GM20431 (cell line): ENCODE data around the gene FCRLB.
"Not testable (repeated sequence)": the region's sequence is repeated elsewhere in the genome, so short reads cannot be mapped to it uniquely, and the experiment has no call there.

Experiments
- in situ Hi-C: fragments of 300-500 bp; cut with MseI, MboI; formaldehyde crosslinking; loops from one replicate; pipeline ENCODE4 v1.15.0; 2020; ENCODE audit warnings: low sequenced_read_pairs; ENCODE audit not compliant: unreplicated experiment

The FCRLB gene

DNA sequence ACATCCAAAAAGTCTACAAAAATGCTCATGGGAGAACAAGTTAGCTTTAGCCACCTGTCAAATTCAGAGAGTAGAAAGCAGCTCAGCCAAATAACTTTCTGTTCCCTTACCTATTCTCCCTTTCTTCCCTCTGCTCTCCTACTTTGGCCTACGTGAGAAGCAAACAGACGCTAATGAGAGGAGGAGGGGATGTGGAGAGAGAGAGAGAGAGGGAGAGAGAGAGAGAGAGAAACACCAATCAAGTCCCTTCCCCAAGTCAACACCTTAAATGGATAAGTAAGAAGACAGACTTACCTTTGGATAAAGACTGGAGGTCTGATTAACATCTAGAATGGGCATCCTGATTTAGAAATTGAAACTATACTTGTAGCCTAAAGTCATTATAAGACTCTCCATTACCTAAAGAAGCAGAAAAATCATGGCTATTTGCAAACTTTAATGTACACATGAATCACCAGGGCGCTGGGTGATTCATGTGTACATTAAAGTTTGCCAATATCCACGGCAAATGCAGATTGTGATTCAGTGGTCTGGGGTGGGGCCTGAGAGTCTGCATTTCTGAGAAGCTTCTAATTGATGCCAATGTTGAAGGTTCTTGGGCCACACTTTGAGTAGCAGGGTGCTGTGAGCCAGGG is 15.1 kb downstream of the FCRLB start:
- in situ Hi-C loops: loop anchor here (25.0 kb wide), 1 partner anchor 99 kb away; the partner anchor contains the start of gene FCGR3B

DNA sequence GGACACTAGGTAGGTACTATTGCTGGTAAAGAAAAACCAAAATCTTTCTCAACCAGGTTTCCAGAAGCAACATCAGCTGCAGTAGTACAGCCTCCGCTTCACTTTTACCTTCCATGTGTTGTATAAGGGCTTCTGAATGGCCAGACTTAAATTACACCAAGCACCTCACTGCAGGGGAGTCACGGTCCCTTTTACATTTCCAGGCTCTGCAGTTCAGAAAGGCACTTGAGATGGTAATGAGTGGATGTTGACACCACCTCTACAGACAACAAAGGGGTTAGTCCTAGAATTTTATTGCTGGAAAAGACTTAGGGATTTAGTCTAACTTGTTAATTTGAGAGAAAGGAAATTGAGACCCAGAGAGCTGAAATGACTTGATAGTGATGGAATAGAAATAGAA is 16.3 kb downstream of the FCRLB start:
- in situ Hi-C loops: loop anchor here (25.0 kb wide), 1 partner anchor 100 kb away; the partner anchor contains the start of gene FCGR3B

DNA sequence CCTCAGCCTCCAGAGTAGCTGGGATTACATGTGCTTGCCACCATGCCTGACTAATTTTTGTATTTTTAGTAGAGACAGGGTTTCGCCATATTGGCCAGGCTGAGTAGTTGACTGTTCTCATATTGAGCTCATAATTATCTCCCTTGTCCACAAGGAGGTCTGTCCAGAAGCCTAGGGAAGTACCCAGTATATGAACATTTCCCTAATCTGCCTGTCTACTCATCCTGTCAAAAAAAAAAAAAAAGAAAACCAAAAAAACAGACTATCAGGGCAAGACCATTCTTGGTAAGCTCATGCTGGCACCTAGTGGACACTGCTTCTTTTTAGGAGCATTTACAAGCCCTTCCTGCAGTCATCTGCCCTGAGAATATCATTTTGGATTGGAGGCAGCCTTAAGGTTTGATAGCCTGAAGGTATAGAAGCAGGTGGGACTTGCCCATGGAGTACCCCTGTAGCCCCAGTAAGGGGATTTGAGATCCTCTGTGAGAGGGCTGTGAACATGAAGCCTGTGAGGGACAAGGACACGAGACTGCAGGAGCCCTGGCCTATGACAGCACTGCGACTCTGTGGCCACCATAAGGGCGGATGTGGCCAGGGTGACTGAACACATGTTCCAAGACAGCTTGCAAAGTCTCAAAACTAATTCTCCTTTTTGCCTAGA is 17.4 kb downstream of the FCRLB start:
- in situ Hi-C loops: loop anchor here (25.0 kb wide), 1 partner anchor 101 kb away; the partner anchor contains the start of gene FCGR3B

DNA sequence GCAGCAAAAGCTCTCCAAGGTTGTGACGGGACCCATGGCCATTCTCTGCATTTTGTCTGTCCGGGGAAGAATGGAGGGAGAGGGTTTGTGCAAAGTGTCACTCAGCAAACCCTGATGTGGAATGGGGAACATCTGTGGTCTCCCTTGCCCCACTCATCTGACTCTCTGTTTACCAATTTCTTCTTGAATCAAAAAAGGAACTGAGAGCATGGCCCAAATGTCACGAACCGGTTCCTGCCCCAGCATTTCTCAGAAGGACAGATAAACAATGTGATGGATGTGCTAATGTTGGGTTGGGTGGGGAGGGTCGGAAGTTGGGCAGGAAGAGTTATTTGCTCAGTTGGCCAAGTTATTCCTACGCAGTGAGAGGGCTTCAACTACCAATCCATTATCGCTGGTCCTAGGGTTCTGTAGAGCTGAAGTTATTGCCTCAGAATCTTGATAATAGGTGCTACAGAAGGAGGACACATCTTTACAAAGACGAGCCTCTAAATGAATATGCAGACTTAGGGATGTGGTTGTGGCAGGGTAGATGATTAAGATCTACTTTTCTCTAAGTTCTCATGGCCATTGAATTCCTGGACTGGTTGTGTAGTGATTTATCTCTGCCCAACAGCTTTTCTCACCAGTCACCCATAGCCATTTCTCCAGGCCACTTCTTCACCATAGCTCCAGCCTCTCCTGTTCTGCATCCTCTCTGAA is 18.7 kb downstream of the FCRLB start:
- in situ Hi-C loops: loop anchor here (10.0 to 25.0 kb wide), 2 partner anchors 103 to 255 kb away; partner anchors contain the start of gene FCGR3B

DNA sequence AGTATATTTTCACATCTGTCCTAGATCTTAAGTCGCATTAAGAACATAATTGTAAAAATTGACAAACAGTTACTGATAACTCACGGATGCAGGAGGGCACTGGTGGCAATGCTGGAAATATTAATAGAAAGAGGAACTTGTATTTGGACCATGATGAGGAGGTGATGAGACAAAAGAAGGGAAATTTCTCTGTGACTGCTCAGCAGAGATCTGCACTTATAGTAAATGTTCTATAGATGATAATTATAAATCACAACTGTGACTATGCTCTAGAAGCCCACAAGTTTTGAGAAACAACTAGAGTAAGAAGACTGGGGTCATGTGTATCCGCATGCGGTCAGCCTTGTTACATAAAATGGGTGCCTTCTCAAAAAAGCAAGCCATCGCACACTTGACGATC is 19.6 kb downstream of the FCRLB start:
- in situ Hi-C loops: loop anchor here (10.0 to 25.0 kb wide), 2 partner anchors 104 to 256 kb away; partner anchors contain the start of gene FCGR3B

DNA sequence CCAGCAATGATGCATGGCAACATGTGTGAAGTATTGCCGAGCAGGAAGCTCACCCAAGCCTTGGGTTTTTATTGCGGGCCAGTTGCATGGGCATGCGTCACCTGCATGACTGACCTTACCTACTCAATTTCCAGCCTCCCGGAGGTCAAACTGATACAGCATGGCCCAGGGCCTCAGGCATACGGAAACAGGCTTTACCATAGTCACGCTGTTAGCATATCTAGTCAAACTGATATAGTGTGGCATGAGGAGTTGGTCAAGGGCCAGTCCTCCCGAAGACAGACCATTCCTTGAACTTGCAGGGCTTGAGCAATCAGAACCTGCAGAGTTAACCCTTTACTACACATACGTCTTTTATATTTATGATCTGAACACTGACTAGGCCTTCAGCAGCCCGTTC is 21.9 kb downstream of the FCRLB start:
- in situ Hi-C loops: loop anchor here (10.0 to 25.0 kb wide), 2 partner anchors 106 to 258 kb away; partner anchors contain the start of gene FCGR3B

DNA sequence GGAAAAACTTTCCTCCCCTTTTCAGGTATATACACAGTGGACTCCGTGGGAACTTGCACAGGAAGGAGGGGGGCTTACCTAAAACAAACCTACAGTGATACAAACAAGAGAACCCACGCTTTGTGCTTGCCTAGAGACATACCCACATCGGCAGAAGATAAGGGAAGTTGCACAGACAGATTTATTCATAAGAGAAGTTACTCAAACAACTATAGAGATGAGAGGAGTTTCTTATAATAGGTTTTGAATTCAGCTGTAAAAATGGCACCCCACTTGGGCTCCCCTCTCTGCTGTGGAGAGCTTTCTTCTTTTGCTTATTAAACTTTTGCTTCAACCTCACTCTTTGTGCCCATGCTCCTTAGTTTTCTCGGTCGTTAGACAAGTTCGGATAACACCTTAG is 26.5 kb downstream of the FCRLB start:
- in situ Hi-C loops: loop anchor here (10.0 to 25.0 kb wide), 2 partner anchors 110 to 263 kb away; partner anchors contain the start of gene FCGR3B

DNA sequence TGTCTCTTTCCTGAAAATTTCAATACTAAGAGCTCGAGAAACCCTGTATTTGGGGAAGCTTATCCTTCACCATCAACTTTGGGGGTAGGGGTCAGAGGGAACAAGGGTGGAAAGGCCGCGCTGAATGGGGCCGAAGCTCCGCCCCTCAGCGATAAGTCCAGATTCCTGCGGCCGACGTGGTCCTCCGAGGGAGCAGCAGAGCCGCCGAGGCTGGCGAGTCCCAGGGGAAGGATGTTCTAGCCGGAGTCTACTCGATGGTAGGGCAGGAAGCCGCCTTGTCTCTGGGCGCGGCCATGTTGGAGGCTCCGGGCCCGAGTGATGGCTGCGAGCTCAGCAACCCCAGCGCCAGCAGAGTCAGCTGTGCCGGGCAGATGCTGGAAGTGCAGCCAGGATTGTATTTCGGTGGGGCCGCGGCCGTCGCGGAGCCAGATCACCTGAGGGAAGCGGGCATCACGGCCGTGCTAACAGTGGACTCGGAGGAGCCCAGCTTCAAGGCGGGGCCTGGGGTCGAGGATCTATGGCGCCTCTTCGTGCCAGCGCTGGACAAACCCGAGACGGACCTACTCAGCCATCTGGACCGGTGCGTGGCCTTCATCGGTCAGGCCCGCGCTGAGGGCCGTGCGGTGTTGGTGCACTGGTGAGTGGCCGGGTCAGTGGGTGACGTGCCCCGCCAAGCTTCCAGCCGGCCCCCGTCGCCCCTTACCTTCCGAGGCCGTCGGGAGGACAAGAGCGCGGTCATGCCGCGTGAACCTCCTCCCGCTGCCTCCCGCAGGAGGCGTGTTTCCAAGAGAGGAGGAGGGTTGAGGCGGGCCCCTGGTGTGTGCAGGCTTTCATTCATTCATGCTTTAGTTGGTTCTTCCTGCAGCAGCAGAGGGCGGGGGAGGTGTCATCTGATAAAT is 28.4 kb downstream of the FCRLB start, which contains the start of gene DUSP12:
TSS of gene DUSP12 (plus strand) at position 278 of the 899 bp plus-strand sequence. CDS start at position 294, 16 bp downstream.
- in situ Hi-C loops: loop anchor here (10.0 to 25.0 kb wide), 2 partner anchors 112 to 265 kb away; partner anchors contain the start of gene FCGR3B

DNA sequence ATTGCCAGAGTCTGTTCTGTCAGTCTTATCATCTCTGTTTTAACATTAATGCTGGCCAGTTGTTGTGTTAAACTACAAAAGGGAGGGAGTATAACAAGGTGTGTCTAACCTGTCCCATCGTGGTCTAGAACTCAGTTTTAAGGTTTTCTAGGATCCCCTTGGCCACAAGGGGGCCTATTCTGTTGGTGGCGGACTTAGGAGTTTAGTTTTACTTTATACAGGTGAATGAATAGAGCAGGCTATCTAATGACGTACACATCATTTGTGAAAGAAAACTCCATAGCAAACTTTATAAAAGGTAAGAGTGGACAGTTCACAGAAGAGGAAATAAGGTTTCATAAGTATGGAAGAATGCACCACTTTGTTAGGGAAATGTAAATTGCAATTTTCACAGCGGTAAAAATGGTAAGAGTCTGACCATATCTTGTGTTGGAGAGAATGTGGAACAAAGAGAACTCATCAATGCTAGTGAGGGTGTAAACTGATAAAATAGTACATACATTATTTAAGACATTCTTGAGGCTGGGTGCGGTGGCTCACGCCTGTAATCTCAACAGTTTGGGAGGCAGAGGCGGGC is 42.3 kb downstream of the FCRLB start:
- in situ Hi-C loops: no loop called here

DNA sequence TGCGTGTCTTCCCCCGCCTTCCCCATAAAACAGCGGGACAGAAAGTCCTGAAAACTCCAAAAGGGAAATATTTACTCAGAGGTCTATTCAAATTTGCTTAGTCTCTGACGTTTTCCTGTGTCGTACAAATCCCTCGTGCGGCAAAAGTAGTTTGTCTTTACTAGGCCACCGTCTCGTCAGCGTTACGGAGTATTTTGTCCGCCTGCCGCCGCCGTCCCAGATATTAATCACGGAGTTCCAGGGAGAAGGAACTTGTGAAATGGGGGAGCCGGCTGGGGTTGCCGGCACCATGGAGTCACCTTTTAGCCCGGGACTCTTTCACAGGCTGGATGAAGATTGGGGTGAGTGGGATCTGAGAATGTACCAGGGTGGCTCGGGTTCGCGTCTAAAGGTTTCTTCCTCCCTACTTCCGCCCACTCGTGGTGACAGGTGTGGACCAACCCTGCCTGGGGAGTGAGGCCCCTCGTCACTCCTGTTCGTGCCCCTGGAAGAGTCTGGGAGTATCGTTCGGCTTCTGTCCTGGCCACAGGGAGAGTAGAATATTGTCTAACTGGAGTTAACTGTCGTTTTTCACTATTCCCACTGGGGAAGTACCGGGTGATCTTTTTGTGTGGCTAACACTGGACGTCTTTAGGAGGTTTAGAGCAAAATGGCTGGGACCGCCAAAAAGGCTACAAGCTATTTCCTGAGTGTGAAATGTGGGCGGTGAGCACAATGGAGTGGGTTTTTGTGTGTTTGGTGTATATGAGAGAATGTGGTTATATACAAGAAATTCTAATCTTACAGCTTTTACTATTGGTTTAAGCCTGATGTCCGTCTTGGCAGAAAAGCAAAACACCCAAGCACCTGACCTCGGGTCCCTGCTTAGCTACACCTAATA is 45.0 kb downstream of the FCRLB start, which contains the start of gene ATF6:
TSS of gene ATF6 (plus strand) at position 219 of the 880 bp plus-strand sequence. CDS start at position 260, 41 bp downstream.
- in situ Hi-C loops: no loop called here

DNA sequence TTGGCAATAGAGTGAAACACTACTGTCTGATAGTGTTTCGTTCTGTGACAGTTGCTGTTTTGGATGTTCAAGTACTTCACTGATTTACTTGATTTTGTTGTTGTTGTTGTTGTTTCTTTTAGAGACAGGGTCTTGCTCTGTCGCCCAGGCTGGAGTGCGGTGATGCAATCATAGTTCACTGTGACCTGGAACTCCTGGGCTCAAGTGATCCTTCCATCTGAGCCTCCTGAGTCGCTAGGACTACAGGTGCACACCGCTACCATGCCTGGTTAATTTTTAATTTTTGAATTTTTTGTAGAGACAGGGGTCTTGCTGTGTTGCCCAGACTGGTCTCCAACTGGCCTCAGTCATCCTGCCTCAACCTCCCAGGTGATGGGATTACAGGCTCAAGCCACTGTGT is 47.1 kb downstream of the FCRLB start:
- in situ Hi-C loops: no loop called here

DNA sequence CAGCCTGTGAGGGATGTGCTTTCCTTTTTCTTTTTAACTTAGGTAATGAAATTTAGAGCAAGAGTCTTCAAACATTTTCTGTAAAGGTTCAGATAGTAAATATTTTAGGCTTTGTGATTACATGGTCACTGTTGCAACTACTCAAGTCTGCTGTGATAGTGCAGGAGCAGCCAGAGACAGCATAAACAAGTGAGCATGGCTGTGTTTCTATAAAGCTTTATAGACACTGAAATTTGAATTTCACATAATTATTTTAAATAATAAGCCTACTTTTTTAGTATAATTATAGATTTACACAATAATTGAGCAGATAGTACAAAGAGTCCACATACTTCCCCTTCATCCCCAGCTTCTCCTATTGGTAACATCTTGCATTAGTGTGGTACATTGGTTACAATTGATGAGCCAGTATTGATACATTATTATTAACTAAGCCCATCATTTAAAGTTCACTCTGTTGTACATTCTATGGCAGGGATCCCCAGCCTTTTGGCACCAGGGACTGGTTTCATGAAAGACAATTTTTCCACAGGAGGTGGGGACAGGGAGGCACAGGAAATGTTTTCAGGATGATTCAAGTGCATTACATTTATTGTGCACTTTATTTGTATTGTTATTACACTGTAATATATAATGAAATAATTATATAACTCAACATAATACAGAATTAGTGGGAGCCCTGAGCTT is 47.8 kb downstream of the FCRLB start:
- in situ Hi-C loops: no loop called here

DNA sequence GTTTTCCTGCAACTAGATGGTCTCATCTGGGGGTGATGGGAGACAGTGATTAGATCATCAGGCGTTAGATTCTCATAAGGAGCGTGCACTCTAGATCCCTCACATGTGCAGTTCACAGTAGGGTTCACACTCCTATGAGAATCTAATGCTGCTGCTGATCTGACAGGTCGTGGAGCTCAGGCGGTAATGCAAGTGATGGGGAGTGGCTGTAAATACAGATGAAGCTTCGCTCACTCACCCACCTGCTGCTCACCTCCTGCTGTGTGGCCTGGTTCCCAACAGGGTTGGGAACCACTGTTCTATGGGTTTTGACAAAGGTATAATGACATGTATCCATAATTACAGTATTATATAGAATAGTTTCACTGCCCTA is 48.3 kb downstream of the FCRLB start:
- in situ Hi-C loops: not testable (repeated sequence)

DNA sequence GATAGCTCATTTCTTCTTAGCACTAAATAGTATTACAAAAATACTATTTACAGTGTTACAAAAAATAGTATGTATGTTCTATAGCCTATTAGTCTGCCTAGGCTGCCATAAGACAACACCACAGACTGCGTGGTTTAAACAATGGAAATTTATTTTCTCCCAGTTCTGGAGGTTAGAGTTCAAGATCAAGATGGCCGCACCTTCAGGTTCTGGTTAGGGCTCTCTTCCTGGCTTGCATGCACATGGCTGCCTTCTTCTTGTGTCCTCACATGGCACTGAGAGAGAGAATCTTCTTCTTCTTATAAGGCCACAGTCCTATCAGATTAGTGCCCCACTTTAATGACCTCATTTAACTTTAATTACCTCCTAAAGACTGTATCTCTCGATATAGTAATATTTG is 48.9 kb downstream of the FCRLB start:
- in situ Hi-C loops: no loop called here

DNA sequence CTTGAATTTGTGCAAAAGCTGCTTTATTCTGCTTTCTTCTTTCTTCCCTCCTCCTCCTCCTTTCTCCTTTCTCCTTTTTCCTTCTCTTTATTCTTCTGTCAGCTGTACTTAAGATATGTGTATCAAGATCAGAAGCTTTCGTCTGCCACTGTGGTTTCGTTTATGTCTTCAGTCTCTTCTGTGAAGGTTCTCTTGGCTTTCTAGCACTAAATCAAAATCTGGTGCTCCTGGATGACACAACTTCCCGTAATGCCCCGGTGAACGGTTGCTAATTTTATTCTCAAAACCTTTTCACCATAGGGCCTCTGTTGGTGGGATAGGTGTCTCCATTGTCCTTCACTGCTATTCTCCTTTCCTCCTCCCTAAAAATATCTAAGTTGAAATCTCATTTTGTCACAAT is 49.8 kb downstream of the FCRLB start:
- in situ Hi-C loops: no loop called here

DNA sequence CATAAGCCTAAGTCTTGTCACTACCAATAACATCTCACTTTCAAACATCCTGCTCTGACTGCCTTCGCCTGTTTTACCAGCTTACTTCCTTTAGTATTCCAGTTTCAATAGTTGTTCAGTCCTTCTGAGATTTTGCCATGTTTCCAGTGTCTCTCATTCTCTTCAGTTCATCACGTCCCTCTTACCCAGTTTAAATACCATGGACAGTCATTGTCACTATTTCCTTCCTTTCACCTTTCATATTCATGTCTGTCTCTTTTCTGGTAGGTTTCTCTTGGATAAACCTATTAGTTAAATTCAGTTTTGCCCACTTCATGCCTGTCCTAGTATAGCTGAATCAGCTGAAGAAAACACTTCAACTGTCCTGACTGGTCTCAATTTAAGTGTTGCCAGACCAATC is 50.6 kb downstream of the FCRLB start:
- in situ Hi-C loops: no loop called here

DNA sequence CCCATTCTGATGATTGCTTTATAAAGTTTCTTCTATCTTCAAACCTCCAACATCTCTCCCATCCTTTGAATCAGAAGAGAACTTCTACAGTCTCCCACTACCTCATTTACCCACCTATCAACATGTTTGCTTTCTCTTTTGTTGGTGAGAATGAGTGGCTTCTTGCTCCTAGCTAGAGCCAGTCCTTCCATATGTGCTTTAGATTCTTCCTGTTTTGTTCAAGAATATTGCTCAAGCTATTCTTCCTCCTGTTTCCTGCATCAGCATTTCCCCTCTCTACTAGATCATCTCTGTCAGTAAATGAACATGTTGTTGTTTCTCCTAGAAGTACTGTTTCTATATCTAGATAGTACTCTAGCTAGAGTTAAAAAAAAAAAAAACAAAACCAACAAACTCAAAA is 51.1 kb downstream of the FCRLB start:
- in situ Hi-C loops: no loop called here

DNA sequence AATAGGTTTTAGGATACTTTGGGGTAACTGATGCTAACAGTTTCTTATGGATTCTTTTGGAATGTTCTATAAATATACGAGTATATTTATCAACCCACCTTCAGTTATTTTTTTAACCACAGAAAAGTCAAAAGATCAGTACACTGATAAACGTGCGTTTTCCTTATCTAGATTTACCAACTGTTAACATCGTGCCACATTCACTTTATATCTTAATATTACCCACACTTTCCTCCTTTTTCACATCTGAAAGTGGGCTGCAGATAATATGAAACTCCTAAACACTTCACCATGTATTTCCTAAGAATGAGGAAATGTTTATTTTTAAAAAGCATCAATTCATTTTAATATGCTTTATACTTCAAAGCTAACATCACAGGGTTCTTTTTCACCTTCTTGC is 52.4 kb downstream of the FCRLB start:
- in situ Hi-C loops: no loop called here
